ENCODE results near the gene NDST4.

DNA sequence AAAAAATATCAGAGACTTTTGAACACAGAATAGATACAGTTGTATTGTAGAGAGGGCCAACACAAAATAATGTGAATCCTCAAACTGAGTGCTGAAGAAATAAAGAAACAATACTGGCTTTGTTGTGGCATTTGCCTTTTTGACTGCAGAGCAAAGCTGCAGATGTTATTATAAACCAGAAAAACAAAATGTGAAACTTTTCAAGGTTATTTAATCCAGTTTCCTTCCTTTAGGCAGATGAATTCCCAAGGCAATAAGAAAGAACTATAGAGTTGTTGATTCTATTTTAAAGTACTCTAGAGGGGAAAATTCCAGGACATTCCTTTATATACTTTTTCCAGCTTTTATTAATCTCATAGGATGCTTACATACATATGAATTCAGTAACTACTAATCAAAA lies 186.8 kb downstream of the NDST4 start:
- TF ChIP-seq, protein P1, sequence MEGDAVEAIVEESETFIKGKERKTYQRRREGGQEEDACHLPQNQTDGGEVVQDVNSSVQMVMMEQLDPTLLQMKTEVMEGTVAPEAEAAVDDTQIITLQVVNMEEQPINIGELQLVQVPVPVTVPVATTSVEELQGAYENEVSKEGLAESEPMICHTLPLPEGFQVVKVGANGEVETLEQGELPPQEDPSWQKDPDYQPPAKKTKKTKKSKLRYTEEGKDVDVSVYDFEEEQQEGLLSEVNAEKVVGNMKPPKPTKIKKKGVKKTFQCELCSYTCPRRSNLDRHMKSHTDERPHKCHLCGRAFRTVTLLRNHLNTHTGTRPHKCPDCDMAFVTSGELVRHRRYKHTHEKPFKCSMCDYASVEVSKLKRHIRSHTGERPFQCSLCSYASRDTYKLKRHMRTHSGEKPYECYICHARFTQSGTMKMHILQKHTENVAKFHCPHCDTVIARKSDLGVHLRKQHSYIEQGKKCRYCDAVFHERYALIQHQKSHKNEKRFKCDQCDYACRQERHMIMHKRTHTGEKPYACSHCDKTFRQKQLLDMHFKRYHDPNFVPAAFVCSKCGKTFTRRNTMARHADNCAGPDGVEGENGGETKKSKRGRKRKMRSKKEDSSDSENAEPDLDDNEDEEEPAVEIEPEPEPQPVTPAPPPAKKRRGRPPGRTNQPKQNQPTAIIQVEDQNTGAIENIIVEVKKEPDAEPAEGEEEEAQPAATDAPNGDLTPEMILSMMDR (IDR thresholded peaks at IDR 0.05): no peak
- TF ChIP-seq ZFX (IDR thresholded peaks at IDR 0.05; ENCODE audit: borderline replicate concordance): no peak
